Measurements from ENCODE around the gene SAMD8.

DNA sequence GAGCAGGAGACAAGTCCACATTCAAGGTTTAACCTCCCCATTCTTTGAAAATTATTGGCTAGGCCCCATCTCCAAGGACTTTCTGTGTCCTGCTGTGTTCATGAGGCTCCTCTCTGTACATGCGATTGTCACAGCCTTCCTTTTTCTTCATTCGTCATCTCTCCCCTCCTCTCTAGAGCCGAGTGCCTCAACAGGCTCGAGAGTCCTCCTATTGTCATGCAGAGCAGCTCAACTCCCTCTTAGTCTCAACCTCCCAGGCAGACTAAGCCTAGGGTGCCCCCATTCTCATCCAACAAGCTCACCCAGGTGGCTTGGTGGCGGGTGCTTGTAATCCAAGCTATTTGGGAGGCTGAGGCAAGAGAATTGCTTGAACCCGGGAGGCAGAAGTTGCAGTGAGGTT, 35.1 kb upstream of the SAMD8 start:
- TF ChIP-seq CTCF (IDR thresholded peaks at IDR 0.05; ENCODE audit: insufficient read depth, low read length, poor library complexity, severe bottlenecking) (no peak), EZH2phosphoT487 (conservative IDR thresholded peaks at IDR 0.05; ENCODE audit: low read length) (no peak)
